HCEC 1CT (cell line): ENCODE measurements around the gene CD38.

Experiments used
- DNase-seq: peaks from one replicate; pipeline ENCODE4 v3.0.0-alpha.2; 2017

The CD38 gene

DNA sequence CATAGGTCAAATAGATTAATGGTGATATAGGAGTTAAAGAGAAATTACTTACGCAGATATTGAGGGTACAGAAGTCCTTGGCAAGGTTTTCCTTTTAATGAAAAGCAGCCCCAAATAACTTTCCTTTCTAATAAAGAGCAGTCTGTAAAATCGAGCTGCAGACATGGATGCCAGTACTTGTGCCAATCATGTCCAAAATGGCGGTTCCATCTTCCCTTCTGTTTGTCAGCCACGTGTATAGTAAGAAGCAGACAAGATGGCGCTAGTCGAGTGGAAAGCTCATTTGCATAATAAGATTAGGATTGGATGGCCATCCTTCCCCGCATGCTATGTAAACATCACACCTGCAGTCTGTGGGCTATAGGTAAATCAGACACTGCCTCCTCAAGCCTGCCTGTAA lies 92.0 kb downstream of the CD38 start:
- no peak for DNase-seq

DNA sequence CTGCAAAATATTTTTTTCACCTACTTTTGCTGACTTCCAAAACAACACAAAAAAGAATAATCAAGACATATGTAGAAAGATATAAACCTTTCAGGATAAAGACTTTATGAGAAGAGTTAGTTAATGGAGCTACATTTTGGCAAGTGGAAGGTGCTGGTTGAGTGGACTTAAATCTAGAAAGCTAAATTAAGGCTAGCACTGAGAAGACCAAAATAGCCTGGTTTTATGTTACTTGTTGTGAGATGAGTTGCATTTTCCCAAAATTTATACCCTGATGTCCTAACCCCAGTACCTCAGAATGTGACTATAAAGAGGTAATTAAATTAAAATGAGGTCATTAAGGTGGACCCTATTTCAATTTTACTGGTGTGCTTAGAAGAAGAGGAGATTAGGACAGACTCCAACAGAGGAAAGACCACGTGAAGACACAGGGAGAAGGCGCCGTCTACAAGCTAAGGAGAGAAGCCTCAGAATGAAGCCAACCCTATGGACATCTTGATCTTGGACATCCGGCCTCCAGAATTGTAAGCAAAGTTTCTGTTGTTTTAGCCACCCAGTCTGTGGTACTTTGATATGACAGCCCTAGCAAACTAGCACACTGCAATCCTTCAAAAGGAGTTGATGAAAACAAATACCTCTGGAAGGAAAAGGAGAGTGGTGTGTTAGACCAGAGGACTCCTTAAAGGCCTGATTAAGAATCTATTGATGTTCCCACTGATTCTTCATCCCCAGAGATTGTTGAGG lies 93.0 kb downstream of the CD38 start:
- DNase-seq = no peak

GRCh38 chr4:15873117-15873516 lies 95.0 kb downstream of the CD38 start:
- no peak for DNase-seq

GRCh38 chr4:15874671-15875070 lies 96.5 kb downstream of the CD38 start:
- no peak for DNase-seq

GRCh38 chr4:15875663-15876460 lies 97.7 kb downstream of the CD38 start:
- no peak for DNase-seq

GRCh38 chr4:15878011-15878410 lies 99.9 kb downstream of the CD38 start:
- DNase-seq = no peak

GRCh38 chr4:15881820-15882219 lies 103.7 kb downstream of the CD38 start:
- no peak for DNase-seq

- DNase-seq = peak; percentile 53
These were observed 104.6 kb downstream of the CD38 start for GRCh38 chr4:15882675-15883086.

GRCh38 chr4:15883610-15884243 lies 105.6 kb downstream of the CD38 start:
- no peak for DNase-seq

GRCh38 chr4:15884666-15885065 lies 106.5 kb downstream of the CD38 start:
- DNase-seq = no peak

GRCh38 chr4:15885422-15885821 lies 107.3 kb downstream of the CD38 start:
- DNase-seq = no peak

DNA sequence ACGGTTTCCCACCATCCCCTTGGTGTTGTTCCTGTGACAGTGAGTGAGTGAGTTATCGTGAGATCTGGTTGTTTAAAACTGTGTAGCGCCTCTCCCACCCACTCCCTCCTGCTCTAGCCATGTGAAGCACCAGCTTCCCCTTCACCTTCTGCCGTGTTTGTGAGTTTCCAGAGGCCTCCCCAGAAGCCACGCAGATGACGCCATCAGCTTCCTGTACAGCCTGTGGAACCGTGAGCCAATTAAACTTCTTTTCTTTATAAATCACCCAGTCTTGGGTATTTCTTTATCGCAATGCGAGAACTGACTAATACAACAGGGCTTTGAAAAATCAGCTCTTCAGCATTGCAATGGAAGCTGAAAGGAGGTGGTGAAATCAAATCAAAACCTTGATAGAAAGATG lies 110.4 kb downstream of the CD38 start:
- no peak for DNase-seq

- no peak for DNase-seq
These were observed 112.2 kb downstream of the CD38 start for GRCh38 chr4:15890246-15890829.

- DNase-seq = no peak
These were observed 113.2 kb downstream of the CD38 start for GRCh38 chr4:15891312-15891711.

GRCh38 chr4:15893962-15894361 lies 115.8 kb downstream of the CD38 start:
- DNase-seq = peak; percentile 83

DNA sequence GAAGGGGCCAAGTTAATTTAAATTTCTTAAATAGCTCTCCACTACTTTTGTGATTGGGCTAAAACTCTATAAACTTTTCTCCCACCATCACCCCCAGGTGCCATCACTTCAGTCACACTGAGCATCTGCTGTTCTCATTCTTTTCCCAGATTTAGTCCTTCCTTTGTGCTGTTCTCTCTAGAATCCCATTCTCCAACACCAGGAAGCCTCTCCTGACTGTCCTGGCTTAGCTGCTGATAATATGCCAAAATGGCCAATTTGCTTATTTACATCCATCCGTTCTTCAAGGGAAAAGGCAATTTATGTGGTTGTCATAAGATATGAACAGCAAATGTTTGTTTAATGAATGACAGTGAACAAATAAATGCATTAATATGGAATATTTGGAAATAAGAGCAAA lies 116.3 kb downstream of the CD38 start:
- no peak for DNase-seq

- peak; percentile 15 for DNase-seq
These were observed 117.1 kb downstream of the CD38 start for GRCh38 chr4:15894921-15895916.

DNA sequence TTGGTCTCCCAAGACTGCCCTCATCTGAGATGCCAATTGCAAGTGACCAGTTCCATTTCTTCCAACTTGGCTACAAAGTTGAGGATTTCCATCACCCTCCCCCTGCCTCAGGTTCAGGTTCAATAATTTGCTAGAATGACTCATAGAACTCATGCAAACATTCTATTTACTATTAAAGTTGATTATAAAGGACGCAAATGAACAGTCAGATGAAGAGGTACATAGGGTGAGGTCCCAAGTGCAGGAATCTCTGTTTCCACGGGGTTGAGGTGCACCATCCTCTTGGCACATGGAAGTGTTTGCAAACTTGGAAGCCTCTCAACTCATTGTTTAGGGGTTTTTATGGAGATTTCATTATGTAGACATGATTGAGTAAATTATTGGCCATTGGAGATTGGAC lies 119.4 kb downstream of the CD38 start:
- no peak for DNase-seq

DNA sequence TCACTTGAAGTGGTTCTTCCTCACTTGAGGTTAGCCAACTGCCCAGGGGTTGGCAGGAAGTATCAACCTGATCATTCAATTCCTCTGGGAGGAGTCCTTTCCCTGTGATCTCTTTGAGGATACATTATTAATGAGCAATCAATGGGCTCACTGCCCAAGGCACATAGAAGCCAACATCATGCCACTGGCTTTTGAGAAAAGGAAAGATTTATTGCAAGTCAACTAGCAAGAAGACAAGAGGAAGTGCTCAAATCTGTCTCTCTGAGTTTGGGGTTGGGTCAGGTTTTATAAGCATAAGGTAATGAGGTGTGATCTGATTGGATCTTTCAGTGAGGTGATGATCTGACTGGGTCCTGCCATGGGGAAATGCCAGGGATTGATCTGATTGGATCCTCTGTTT lies 120.8 kb downstream of the CD38 start:
- no peak for DNase-seq

GRCh38 chr4:15899511-15899910 lies 121.4 kb downstream of the CD38 start:
- DNase-seq = no peak

DNA sequence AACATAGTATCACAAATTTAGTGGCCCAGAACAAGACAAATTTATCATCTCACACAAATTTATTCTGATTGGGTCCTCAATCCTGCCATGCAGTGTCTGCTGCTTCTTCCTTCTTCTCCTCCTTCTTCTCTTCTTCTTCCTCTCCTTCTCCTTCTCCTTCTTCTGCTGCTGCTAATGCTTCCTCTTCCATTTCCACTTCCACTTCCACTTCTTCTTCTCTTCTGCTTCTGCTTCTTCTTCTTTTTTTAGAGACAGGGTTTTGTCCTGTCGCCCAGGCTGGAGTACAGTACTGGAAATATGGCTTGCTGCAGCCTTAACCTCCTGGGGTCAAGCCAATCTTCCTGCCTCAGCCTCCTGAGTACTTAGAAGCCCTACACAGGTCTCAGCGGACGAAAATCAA lies 122.9 kb downstream of the CD38 start:
- no peak for DNase-seq

DNA sequence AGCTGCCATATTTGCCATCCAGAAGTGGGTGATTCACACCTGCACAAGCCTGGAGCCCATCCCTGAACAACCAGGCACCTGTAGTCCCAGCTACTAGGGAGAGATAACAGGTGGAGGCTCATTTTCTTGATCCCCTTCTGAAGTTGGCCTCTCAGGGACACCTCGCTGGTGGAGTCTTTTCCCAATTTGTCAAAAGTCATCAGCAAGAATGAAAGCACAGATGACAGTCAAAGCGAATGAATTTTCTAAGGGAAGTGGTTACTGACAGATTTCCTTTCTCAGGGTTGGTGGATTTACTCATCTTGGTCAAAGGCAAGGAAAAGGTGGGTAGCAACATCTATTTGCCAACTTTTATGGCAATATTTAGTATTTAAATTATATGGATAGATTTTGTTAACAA lies 123.9 kb downstream of the CD38 start:
- DNase-seq = no peak
